GM21423 (cell line): ENCODE results near the gene FLCN.
"Not testable (repeated sequence)": the region's sequence is repeated elsewhere in the genome, so short reads cannot be mapped to it uniquely, and the experiment has no call there.

Experiments used
- ATAC-seq: cut with Tn5 transposase; IDR thresholded peaks from one replicate; pipeline ENCODE4 v1.9.1; 2021; ENCODE audit warnings: mild to moderate bottlenecking, moderate library complexity; ENCODE audit not compliant: unreplicated experiment

Gene FLCN

DNA sequence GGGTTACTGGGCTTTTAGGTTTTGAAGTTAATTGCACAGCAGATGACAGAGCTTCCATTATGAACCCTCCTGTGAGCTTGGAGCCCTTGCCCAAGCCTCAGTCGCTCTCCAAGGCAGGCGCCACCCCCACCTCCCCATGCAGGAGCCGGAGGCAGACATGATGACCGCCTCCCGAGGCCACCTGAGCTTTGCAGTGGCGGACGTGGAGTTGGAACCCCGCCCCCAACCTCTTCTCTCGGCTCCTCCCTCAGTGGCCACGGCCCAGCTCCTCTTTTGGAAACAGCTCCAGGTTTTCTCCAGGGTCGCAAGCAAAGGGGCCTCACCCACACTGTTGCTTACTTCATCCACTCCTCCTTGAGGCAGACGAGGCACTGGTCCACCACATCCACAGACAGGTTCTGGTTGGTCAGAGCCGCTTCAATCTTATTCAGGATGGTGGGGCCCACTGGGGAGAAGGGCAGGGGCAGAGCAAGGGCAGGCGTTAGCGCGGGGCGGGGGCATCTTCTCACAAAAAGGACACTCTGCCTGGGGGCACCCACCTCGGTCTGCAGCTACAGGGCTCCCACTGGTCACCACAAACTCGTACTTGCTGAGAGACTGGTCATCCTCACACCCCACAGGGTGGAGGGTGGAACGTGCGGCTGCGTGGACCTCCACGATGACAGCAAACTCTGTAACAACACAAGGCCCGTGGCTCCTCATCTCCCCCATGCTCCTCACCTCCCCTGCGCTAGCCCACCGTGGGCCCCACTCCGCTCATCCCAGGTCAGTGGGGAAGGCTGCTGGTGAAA lies 22.1 kb downstream of the FLCN start:
- ATAC-seq = no peak

DNA sequence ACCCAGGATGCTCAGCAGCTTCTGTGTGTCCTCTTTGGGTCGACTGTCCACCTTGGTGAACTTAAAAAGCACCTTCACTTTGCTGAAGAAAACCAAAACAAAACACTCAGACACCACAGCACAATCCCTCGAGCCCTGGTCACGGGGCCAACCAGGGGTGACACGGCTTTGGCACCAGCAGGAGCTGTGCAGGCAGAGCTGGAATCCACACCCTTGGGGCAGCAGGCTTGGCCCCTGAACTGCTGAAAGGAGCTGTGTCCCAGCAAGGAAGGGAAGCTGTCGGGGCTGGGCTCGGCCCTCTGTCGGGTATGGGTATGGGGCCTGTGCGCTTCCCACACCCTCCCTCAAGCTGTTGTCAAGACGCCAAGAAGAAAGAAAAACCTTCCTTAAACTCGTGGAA lies 23.2 kb downstream of the FLCN start:
- ATAC-seq = no peak

DNA sequence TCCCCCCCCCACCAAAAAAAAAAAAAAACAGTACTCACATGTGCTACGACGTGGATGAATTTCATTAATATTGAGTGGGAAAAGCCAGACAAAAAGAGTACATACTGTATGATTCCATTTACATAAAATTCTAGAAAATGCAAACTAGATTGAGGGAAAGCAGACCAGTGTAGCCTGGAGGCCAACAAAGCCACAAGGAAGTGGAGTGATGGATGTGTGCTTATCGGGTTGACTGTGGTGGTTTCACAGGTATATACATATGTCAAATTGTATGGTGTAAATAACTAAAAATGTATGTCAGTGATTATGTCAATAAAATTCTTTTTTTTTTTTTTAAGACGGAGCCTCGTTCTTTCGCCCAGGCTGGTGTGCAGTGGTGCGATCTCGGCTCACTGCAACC lies 29.0 kb downstream of the FLCN start:
- ATAC-seq = no peak

DNA sequence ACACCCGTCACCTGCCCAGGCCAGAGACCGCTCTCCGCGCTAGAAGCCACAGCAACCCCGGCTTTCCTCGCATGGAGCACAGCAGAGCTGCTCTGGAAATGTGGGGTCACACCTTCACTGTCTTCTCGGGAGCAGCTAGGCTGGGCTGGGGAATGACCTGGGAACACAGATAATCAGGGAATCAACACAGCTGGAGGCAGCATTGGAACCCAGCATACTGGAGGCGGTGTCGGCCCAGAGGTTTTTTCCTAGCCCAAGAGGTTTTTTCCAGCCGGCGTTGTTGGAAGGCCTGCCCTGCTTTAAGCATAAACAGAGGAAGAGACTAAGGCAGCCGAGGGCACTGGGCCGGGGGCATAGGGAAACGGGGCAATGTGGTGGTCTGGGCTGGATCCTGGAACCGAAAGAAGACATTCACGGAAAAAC lies 30.0 kb downstream of the FLCN start:
- ATAC-seq = peak; percentile 11

DNA sequence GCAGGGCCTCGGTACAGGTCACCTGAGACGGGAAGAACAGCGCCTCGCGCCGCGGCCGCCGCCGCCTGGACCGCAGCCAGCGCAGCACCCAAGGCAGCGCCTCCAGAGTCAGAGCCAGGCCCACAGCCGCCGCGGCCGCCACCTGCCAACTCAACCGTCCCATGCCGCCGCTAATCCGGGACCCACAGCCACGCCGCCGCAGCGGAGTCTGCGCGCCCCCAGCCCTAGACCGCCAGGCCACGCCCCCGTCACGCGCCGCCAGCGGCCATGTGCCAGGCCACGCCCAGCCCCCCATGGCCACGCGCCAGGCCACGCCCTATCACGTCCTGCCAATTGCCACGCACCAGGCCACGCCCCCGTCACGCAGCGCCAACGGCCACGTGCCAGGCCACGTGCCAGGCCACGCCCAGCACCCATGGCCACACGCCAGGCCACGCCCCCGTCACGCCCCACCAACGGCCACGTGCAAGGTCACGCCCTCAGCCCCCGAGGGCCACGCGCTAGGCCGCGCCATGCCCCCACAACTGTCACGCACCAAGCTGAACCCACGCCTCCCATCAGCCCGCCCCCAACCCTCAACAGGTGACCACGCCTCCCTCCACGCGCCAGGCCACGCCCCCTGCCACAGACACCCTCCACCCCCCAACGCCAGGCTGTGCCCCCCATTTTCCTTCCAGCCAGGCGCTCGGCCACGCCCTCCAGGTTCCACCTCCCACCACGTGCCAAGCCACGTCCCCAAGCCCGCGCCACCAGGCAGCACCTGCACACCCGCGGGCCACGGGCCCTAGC lies 30.6 kb downstream of the FLCN start, which contains the start of gene PLD6:
TSS of gene PLD6 (minus strand) at position 210 of the 789 bp plus-strand sequence. CDS start at position 163, 47 bp downstream.
- peak; percentile 44 for ATAC-seq

DNA sequence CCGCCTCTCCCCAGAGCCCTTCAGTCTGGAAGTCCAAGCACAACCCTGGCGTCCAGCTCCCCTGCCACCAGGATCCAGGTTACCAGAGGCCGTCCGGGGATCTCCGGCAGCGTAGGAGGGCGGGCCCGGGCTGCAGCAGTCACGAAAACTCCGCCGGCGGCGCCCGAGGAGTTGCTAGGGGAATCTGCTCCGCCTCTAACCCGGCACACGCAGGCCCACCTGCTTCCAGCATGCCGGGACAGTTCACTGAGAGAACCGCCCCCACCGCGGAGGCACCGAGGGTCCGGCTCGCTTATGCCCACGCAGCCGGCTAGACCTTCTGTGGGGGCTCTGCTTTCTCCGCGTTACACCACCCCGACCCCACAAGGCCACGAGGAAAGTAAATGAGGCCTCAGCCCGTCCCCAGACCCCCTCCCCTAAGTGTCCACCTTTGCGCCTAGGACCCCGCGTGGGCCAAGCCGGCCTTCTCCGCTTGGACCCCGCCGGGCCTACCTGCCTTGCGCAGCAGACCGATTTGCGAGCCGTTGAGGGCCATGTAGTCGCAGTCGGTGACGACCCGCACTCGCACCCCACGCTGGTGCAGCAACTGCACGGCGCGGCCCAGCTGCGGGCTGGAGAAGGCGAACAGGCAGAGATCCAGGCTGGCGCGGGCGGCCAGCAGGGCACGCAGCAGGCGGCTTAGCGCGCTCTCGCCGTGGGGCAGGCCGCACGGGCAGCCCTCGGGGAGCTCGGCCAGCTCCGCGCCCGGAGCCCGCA lies 31.4 kb downstream of the FLCN start:
- peak; percentile 30 for ATAC-seq

DNA sequence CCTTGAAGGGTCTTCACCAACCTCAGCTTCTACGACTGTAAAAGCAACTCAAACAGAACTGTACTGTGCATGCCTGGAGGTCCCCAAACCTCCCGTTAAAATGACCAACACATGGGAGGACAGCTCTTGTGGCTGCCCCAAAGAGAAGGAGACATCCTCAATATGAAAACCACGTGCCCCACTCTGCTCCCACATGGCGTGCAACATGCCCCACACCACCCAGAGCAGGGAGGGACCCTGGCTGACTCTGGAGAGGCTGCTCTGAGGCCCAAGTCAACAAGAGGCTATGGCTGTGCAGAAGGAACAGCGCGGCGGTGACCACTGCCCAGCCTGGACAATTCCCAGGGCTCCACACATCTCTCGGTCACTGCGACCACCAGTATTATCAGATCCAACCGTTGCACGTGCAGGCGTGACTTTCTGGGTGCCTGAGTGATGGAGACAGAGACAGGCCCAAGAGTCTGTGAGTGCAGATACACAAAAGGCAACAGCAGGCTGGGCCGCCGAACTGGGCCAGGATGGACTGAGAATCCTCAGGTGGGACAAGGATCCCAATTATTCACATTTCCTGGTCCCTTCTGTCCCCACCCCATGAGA lies 32.2 kb downstream of the FLCN start:
- ATAC-seq = no peak

DNA sequence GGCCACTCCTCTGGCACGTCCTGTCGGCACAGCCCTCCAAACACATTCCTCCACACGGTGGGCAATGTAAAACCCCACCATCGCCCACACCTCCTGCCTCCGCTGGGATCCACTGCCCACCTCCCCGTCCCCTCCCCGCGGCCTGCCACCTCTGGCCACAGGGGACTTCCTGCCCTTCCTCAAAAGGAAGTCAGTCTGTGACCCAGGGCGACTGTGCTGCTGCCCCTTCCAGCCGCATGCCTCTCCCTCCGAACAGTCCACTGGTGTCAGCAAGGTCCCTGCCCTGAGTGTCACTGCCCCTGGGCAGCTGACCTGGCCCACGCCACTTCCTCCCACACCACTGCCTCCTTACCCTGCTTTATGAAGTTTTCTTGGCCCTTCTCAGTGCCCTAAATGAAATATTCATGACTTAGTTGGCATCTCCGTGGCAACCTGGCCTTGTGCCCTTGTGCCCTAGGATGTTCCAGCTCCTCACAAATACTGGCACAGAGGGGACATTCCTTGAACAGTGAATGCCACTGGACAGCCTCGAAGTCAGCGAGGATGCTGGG lies 32.9 kb downstream of the FLCN start:
- no peak for ATAC-seq

DNA sequence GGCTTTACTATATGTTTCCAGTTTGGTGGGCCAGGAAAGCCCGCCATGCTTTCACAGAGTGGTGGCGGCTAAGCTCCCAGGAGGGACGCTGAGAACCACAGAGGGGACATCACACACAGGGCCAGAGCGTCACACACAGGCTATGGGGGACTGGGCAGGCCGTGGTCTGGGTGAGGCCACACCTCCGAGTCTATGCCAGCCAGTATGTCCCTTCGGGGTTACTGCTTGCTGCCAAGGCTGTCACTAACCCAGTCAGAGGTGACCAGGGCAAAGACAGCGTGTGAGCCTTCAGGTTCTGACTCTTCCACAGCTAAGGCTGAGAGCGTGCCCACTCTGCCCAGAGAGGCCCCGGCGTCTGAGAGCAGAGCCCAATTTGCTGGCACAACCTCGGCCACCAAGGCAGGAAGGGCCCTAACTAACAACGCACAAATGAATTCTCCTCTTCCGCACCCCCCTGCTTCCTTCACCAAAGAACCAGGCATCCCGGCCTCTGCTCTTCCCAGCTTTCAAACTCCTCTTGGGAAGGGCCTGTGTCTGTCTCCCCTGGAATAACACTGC lies 33.7 kb downstream of the FLCN start:
- ATAC-seq = no peak

DNA sequence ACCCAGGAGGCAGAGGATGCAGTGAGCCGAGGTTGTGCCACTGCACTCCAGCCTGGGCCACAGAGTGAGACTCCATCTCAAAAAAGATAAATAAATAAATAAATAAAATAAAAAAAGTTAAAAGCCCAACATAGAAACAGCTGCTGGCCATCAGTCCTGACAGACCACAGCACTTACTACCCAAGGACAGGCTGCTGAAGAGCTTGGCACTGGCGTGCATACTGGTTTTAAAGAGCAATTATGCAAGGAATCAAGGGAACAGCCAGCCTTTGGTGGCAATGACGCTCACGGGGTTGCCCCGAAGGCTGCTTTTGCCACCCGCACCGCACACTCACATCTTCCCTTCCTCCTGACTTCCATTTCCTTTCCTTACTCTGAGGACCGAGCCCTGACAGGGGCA lies 35.1 kb downstream of the FLCN start:
- ATAC-seq = no peak

DNA sequence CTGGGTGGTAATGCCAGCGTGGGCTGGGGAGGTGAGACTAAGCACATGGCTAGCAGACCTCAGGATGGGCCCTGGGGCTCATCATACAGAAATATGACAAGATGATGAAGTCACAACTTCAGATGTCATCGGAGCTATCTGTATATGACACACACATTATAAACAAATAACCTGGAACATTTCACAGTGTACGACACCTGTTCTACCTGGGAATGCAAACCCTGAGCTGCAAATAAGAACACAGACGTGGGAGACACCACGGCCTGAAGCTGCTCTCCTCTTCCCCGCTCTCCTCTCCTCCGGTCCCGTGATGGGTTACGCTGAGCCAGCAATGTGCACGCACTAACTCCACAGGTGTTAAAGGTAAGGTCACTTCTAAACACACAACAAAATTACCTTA lies 35.7 kb downstream of the FLCN start:
- ATAC-seq = no peak

DNA sequence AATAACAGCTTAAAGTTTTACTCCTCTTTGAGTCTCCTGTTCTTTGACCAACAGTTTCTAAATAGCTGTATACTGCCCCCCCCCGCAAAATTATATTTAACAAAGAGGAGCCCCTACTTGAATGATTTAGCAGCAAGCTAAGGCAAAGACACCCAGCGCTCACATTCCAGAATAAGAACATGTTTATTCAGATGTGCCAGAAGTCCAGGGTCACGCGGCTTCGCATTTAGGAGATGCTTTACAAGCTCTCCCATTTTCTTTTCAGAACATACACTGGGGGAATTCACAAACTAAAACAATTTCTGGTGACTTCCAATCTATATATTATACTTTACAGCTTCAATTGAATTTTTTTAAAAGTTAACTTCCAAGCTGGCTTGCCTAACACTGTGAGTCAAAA lies 36.1 kb downstream of the FLCN start:
- ATAC-seq = no peak

DNA sequence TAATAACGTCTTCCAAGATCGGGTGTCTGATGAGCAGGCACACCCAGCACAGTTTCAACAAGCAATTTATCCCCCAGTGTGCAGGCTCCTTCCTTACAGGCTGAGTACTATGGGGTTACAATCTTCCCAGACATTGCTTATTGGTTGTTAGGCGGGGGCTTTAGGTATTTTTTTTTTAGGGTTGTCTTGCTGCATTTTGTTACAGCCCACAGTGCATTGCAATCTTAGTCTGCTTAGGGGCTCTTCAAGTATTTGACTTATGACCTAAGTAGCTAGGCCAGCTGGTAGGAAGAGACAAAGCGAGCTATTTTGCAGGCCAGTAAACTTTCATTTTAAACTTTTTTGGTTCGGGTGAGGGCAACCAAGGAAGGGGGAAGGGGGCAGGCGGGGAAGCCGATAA lies 36.7 kb downstream of the FLCN start:
- ATAC-seq = no peak

DNA sequence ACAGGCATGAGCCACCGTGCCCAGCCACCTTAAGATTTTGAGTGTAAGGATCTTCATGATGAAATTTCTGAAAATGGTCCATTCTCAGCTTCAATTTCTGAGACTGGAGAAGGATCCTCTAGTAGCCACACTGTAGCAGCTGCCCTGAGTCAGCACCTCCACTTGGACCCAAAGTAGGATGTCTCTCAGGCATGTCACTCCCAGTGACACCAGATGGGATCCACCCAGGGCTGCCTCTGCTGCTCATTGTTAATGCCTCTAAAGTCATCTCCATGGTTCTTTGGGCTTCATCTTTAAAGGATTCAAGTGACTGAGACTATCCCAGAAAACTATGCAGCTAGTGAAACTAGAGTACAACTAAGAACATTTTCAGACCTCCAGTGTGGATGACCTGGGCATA lies 38.7 kb downstream of the FLCN start:
- ATAC-seq = no peak

DNA sequence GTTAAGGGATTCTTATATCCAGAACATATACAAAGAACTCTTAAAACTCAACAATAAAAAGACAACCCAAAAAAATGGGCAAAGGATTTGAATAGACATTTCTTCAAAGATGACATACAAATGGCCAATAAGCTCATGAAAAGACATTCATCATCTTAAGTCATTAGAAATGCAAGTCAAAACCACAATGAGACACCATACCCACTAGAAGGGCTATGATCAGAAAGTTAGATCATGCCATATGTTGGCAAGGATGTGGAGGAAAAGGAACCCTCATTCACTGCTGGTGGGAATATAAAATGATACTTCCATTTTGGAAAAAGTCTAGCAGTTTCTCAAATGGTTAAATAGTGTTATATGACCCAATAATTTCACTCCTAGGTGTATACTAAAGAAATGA lies 40.2 kb downstream of the FLCN start:
- ATAC-seq = no peak

DNA sequence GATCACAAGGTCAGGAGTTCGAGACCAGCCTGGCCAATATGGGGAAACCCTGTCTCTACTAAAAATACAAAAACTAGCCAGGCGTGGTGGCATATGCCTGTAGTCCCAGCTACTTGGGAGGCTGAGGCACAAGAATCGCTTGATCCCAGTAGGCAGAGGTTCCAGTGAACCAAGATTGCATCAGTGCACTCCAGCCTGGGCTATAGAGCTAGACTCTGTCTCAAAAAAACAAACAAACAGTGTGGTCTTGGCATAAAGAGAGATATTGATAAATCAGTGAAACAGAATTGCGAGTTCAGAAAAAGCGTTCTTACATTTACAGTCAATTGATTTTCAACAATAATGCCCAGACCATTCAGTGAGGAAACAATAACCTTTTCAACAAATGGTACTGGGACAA lies 41.5 kb downstream of the FLCN start:
- ATAC-seq = not testable (repeated sequence)

DNA sequence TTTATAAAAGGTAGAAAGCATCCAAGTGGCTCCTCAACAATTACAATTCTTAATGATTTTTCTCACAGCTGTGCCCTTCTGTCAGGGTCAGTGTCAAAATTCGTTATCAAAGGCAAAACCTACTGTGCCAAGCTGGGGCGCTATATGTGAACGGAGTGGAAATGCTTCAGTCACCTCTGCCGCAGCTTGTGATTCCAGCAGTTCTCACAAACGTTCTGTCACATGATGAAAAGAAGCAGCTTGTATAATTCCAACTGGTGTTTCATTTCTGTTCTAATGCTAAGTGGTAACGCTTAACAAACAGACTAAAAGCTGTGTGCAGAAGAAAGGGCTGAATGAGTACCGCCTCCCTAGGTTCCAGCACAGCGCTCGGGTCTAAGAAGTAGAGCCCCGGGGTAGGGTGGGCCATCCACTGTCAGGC lies 45.0 kb downstream of the FLCN start:
- no peak for ATAC-seq

DNA sequence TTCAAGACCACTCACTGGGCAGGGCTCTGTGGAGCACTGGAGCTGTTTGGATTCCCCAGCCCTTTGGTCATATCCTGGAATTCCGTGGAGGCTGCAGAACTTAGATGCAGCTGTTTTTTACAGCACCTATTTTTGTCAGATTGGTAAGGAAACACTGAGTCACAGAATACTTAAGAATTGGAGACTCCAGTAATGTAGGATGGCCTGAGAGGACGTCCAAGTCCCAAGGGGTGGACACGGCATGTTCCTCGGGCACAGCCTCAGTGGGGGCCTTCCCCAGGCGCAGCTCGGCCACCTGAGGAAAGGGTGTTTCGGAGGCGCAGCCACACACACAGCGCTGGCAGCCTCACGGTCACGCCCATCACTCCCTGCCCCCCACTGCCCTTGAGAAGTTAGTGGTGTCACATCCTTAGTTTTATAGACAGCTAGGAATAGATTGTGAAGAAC lies 45.6 kb downstream of the FLCN start:
- no peak for ATAC-seq

DNA sequence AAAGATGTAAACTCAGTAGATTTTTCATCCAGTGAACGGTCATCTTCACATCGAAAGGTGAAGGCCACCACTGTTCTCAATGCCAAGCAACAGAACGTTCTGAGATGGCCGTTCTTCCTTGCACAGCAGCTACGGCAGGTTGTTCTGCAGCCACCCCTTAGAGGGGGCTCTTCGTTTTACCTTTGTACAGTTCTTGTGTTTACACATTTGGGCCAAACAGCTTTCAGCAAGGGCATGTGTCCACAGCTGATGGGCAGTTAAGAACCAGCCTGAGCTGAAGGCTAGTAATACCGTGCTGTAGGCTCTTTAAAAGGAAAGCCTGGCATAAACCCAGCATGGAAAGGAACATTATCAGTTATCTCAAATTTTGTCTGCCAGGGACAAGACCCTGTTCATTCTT lies 46.8 kb downstream of the FLCN start:
- ATAC-seq = no peak

DNA sequence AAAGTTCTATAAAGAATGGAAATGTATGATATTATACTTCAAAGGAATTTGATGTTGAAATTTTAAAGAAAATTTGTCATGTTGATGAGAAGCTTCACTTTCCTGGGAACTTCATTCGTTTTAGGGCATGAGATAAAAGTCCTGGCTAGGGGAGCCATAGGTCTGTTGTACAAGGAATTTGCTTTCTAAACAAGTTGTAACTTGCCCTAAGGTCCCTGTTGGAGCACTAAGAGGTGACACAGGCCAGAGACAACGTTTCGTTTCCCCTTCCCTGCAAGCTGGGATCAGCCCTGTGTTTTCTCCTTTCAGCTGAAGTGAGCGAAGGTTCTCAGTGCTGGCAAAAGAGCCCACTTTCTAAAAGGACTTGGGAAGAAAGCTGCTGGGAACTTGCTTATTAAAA lies 47.4 kb downstream of the FLCN start:
- ATAC-seq = no peak
